Hepatocyte (in vitro differentiated cells): ENCODE data around the gene TDRD10.

Experiments used
- CTCF ChIP-seq: fragments of 200-600 bp; sonication (generic); IDR thresholded peaks from 2 replicates; pipeline ENCODE4 v1.5.1; 2016; ENCODE audit warnings: antibody characterized with exemption, mild to moderate bottlenecking; ENCODE audit not compliant: poor library complexity
- EZH2 ChIP-seq: fragments of 200-600 bp; sonication (generic); IDR thresholded peaks from 2 replicates; pipeline ENCODE4 v1.6.1; 2016; ENCODE audit warnings: antibody characterized with exemption, mild to moderate bottlenecking, borderline replicate concordance
- EZH2phosphoT487 ChIP-seq: fragments of 200-600 bp; sonication (generic); IDR thresholded peaks from one replicate; pipeline ENCODE4 v1.6.1; 2018; ENCODE audit warnings: antibody characterized with exemption, mild to moderate bottlenecking, low read depth, moderate library complexity; ENCODE audit not compliant: unreplicated experiment, severe bottlenecking

GRCh38 chr1:154466206-154466605 lies 35.8 kb upstream of the TDRD10 start:
- no peak for TF ChIP-seq CTCF
- no peak for TF ChIP-seq EZH2
- TF ChIP-seq EZH2phosphoT487, result no peak
